Sigmoid colon (tissue), 4 donors: ENCODE results near the gene LGALS14.

Source experiments
- EP300 ChIP-seq, 4 donors: sonication (generic); formaldehyde crosslinking; IDR thresholded peaks; one replicate each; pipeline ENCODE4 v1.6.1; 2017; ENCODE audit warnings: antibody characterized with exemption in 4 of 4
- POLR2AphosphoS5 ChIP-seq, 4 donors: sonication (generic); formaldehyde crosslinking; IDR thresholded peaks; one replicate each; pipeline ENCODE4 v1.6.1; 2017; ENCODE audit warnings: antibody characterized with exemption in 4 of 4

DNA sequence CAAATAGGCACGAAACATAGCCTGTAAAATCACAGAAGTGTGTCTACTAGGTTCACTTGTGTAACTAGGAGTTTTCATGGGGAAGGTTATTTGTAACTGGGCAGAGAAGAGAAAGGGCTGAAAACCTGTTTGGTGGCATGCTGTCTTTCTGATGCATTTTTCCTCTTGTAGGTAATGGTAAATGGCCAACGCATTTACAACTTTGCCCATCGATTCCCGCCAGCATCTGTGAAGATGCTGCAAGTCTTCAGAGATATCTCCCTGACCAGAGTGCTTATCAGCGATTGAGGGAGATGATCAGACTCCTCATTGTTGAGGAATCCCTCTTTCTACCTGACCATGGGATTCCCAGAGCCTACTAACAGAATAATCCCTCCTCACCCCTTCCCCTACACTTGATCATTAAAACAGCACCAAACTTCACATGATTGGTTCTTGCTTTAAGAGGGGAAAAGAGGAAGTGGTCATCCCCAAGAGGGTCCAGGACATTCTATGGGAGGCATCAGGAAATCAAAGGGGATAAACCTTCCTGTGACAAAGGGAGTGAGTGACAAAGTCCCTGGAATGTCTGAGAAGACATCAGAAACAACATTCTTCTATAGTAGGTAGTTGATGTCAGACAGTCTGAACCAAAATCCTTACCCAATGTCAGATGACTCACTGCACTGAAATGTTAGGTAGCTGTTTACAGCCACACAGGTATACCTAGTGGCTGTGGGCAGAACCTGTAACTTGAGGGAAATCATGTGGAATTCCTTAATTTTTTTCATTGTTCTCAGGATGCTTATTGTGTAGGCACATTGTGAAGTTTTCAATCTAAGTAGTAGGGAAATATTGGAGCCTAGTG is 5.0 kb downstream of the LGALS14 start:
- TF ChIP-seq EP300 (IDR thresholded peaks at IDR 0.05) (no peak), POLR2AphosphoS5 (IDR thresholded peaks at IDR 0.05) (no peak)
